H1 (cell line): Measurements from ENCODE around the gene RPS26. TPM values are rescaled to one million over a fixed set of nuclear protein-coding genes. Genes with fewer than 3 reads are reported as not detected.

Experiments
- BCL11A ChIP-seq, 2 experiments: IDR thresholded peaks; one replicate each; pipeline ENCODE4 v1.6.1; 2011; ENCODE audit warnings: low read depth in 2 of 2, low read length in 2 of 2, mild to moderate bottlenecking in 2 of 2
- BRCA1 ChIP-seq: IDR thresholded peaks from 2 replicates; pipeline ENCODE4 v1.6.1; 2012; ENCODE audit warnings: low read depth, low read length, improper control_type of control experiment
- CBX5 ChIP-seq: fragments of 300-800, 300-1000 bp; sonication (generic); IDR thresholded peaks from 2 replicates; pipeline ENCODE4 v1.7.1; 2016; ENCODE audit warnings: antibody characterized with exemption, low read length, low read depth
- CTCF ChIP-seq, 3 experiments: IDR thresholded peaks; 1 replicate in 2 of 3; 2 replicates in 1 of 3; pipeline versions ENCODE4 v1.5.1 to v1.6.1; 2011; ENCODE audit warnings: low read length in 3 of 3, mild to moderate bottlenecking in 3 of 3, inconsistent platforms in 2 of 3, low read depth in 1 of 3, moderate library complexity in 1 of 3; ENCODE audit not compliant: insufficient read depth in 1 of 3; ENCODE audit errors: control extremely low read depth in 1 of 3
- E2F6 ChIP-seq: IDR thresholded peaks from 2 replicates; pipeline ENCODE4 v1.6.1; 2012; ENCODE audit warnings: inconsistent platforms
- EZH2 ChIP-seq: fragments of 200-600 bp; sonication (generic); IDR thresholded peaks from 2 replicates; pipeline ENCODE4 v1.7.1; 2012; ENCODE audit warnings: low read depth, mild to moderate bottlenecking, moderate library complexity, low read length, inconsistent platforms; ENCODE audit not compliant: severe bottlenecking
- GTF2F1 ChIP-seq: IDR thresholded peaks from 2 replicates; pipeline ENCODE4 v1.6.1; 2012; ENCODE audit warnings: low read depth, low read length, improper control_type of control experiment, borderline replicate concordance
- HDAC2 ChIP-seq, 2 experiments: fragments of 300-600 bp in 1 of 2; sonication (generic) in 1 of 2; IDR thresholded peaks; 2 replicates each; pipeline ENCODE4 v1.6.1; 2011 to 2012; ENCODE audit warnings: low read depth in 2 of 2, low read length in 2 of 2, mild to moderate bottlenecking in 2 of 2, moderate library complexity in 2 of 2, borderline replicate concordance in 1 of 2, inconsistent platforms in 1 of 2
- KDM5A ChIP-seq: fragments of 200-600 bp; IDR thresholded peaks from 2 replicates; pipeline ENCODE4 v1.7.1; 2012; ENCODE audit warnings: mild to moderate bottlenecking, low read length, inconsistent platforms, mixed read lengths
- NANOG ChIP-seq: IDR thresholded peaks from 2 replicates; pipeline ENCODE4 v1.6.1; 2011; ENCODE audit warnings: low read length, low read depth, mild to moderate bottlenecking, inconsistent platforms; ENCODE audit not compliant: insufficient read depth, poor library complexity, severe bottlenecking
- NRF1 ChIP-seq: IDR thresholded peaks from 2 replicates; pipeline ENCODE4 v1.6.1; 2011; ENCODE audit warnings: mild to moderate bottlenecking, low read depth, low read length, improper control_type of control experiment
- POLR2A ChIP-seq, 2 experiments: IDR thresholded peaks; 1 replicate in 1 of 2; 2 replicates in 1 of 2; pipeline ENCODE4 v1.6.1; 2011; ENCODE audit warnings: low read depth in 2 of 2, low read length in 2 of 2, mild to moderate bottlenecking in 2 of 2; ENCODE audit errors: control extremely low read depth in 1 of 2
- POLR2AphosphoS5 ChIP-seq: IDR thresholded peaks from 2 replicates; pipeline ENCODE4 v1.6.1; 2011; ENCODE audit warnings: low read depth, low read length
- SIRT6 ChIP-seq: IDR thresholded peaks from one replicate; pipeline ENCODE4 v1.7.1; 2012; ENCODE audit warnings: low read length, inconsistent platforms
- SP4 ChIP-seq: IDR thresholded peaks from 2 replicates; pipeline ENCODE4 v1.6.1; 2012; ENCODE audit warnings: low read length, inconsistent platforms
- ZNF274 ChIP-seq: IDR thresholded peaks from 2 replicates; pipeline ENCODE4 v1.7.0; 2012; ENCODE audit warnings: low read length, borderline replicate concordance; ENCODE audit errors: extremely low read depth
- polyA plus RNA-seq, 7 experiments: library from polyadenylated mRNA; depleted of rRNA in 3 of 7; stranded (reverse) in 5 of 7; unstranded in 2 of 7; fragments of >200 nt in 5 of 7; fragments of 200-250 nt in 2 of 7; gene quantifications; 1 replicate in 5 of 7; 2 replicates in 1 of 7; 4 replicates in 1 of 7; pipeline versions ENCODE4 v1.2.1 to v1.2.3, GENCODE V29; 2011 to 2013; ENCODE audit warnings: missing spikeins in 2 of 7, mixed read lengths in 2 of 7
- total RNA-seq: library from RNA; stranded (reverse); fragmentation: NEBNext Ultra II Directional; extraction: Animal tissue kit (Norgen Biotek cat#: 25700); gene quantifications from 2 replicates; pipeline ENCODE4 v1.2.1, GENCODE V29; 2021
- TF ChIP-seq, protein P1 (sequence below): IDR thresholded peaks from 2 replicates; pipeline ENCODE4 v1.6.1; 2012; ENCODE audit warnings: low read length, inconsistent platforms

RPS26 gene
- total and polyA plus RNA-seq, 2 of the 8 experiments (the other 6 are each of a cell fraction or from before 2014, with no cell fraction given): 53.4 to 1,922 TPM

DNA sequence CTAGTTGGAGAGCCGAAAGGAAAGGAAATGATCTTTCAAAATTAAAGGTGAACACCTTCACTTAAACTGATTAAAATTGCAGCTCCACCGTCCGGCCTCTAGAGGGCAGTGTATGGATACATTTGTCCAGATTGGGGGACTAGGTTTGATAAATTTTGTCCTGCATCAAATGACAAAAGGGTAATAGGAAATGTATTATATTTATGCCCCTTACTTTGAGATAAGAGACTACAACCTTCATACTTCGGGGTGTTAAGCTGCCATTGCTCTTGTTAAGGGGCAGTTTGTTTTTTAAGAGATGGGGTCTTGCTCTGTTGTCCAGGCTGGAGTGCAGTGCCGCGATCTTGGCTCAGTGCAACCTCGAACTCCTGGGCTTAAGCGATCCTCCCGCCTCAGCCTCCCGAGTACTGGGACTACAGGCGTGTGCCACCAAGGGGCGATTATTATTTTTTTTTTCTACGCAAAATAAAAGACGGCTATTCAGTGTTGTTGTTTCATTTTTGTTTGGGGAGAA lies 45.5 kb upstream of the RPS26 start (continued):
- TF ChIP-seq CTCF (IDR thresholded peaks at IDR 0.05; ENCODE audit: control extremely low read depth in 1 of 3, insufficient read depth in 1 of 3, low read depth in 1 of 3, low read length in 3 of 3) (peak in 2 of 3 experiments; percentile 68 to 70; a peak in 3 of 4 replicates), NANOG (no peak), SIRT6 (no peak), GTF2F1 (no peak), POLR2AphosphoS5 (no peak), NRF1 (no peak), BRCA1 (no peak), KDM5A (no peak), POLR2A (IDR thresholded peaks at IDR 0.05; ENCODE audit: control extremely low read depth in 1 of 2, low read depth in 2 of 2, low read length in 2 of 2) (no peak), ZNF274 (no peak), E2F6 (no peak), CBX5 (no peak), BCL11A (IDR thresholded peaks at IDR 0.05; ENCODE audit: low read depth in 2 of 2, low read length in 2 of 2) (no peak), EZH2 (no peak), SP4 (no peak), HDAC2 (IDR thresholded peaks at IDR 0.05; ENCODE audit: borderline replicate concordance in 1 of 2, low read depth in 2 of 2, low read length in 2 of 2) (peak in 1 of 2 experiments; percentile 93; a peak in 1 of 4 replicates)
- TF ChIP-seq, protein P1, sequence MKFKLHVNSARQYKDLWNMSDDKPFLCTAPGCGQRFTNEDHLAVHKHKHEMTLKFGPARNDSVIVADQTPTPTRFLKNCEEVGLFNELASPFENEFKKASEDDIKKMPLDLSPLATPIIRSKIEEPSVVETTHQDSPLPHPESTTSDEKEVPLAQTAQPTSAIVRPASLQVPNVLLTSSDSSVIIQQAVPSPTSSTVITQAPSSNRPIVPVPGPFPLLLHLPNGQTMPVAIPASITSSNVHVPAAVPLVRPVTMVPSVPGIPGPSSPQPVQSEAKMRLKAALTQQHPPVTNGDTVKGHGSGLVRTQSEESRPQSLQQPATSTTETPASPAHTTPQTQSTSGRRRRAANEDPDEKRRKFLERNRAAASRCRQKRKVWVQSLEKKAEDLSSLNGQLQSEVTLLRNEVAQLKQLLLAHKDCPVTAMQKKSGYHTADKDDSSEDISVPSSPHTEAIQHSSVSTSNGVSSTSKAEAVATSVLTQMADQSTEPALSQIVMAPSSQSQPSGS: 0 out of 2 replicates have a peak, but pooled peaks have one; percentile 40
